ENCODE measurements around the gene C1QTNF6. TPM values are rescaled to one million over a fixed set of nuclear protein-coding genes. Genes with fewer than 3 reads are reported as not detected.

The C1QTNF6 gene
- total RNA-seq, 1 donor from 2014 or later = 58.3 TPM

- H3K4me1 Mint-ChIP-seq = peaks cover 67% of the 10 kb centered on the region
- no peak overlapping the region for H3K4me3 Mint-ChIP-seq
- H3K27ac Mint-ChIP-seq = no peak overlapping the region
- DNase-seq (ENCODE audit: low spot score in 2 of 2, unreplicated experiment in 2 of 2) = no peak
- no peak for TF ChIP-seq CTCF (IDR thresholded peaks at IDR 0.05; ENCODE audit: unreplicated experiment)
- no peaks in the 10 kb centered on the region for H3K27me3 Mint-ChIP-seq (ENCODE audit: low read depth)
- H3K9me3 Mint-ChIP-seq = peaks cover 18% of the 10 kb centered on the region
- H3K36me3 Mint-ChIP-seq = peaks cover 13% of the 10 kb centered on the region
These were observed 4.7 kb upstream of the C1QTNF6 start for GRCh38 chr22:37192741-37193140.

- TF ChIP-seq CTCF (IDR thresholded peaks at IDR 0.05; ENCODE audit: unreplicated experiment) = no peak
- peaks cover 67% of the 10 kb centered on the region for H3K4me1 Mint-ChIP-seq
- DNase-seq (ENCODE audit: low spot score in 2 of 2, unreplicated experiment in 2 of 2) = no peak
- no peak overlapping the region for H3K27ac Mint-ChIP-seq
- H3K4me3 Mint-ChIP-seq = no peak overlapping the region
- peaks cover 18% of the 10 kb centered on the region for H3K9me3 Mint-ChIP-seq
- H3K27me3 Mint-ChIP-seq (ENCODE audit: low read depth) = no peaks in the 10 kb centered on the region
- peaks cover 13% of the 10 kb centered on the region for H3K36me3 Mint-ChIP-seq
These were observed 4.2 kb upstream of the C1QTNF6 start for GRCh38 chr22:37192204-37192603.

DNA sequence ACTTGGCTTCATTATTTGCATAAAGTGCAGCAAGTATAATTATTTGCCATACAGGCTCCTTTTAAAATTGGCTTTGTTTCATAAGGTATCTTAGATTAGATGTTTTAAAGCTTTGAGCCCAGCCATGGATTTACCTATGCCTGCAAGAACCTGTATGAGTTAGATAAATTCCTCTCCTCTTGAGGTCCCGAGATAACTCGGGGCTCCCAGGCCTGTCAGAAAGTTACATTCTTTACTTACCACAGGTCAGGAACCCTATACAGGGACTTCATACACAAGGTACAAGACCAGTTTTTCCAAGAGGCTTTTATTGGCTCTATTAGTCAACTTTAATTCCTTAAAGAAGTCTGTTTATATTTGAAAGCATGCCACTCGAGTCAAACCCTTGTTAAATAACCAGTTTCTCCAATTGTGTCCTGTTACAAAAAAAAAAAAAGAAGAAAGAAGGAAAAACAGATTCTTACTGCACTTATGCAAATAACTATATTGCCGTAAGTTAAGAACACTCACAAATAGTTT is 2.3 kb upstream of the C1QTNF6 start:
- H3K36me3 Mint-ChIP-seq = peaks cover 13% of the 10 kb centered on the region

GRCh38 chr22:37188901-37189466 is 937 bp upstream of the C1QTNF6 start:
- Mint-ChIP-seq H3K27me3 (ENCODE audit: low read depth) (no peaks in the 10 kb centered on the region), H3K4me1 (peaks cover 51% of the 10 kb centered on the region), H3K4me3 (peak overlapping the region; percentile 78), H3K9me3 (peaks cover 18% of the 10 kb centered on the region), H3K27ac (peak overlapping the region; percentile 89), H3K36me3 (peaks cover 17% of the 10 kb centered on the region)
- no peak for DNase-seq (ENCODE audit: low spot score in 2 of 2, unreplicated experiment in 2 of 2)
- no peak for TF ChIP-seq CTCF (IDR thresholded peaks at IDR 0.05; ENCODE audit: unreplicated experiment)

More for the DNA sequence above, 2.3 kb upstream of the C1QTNF6 start:
- TF ChIP-seq CTCF (IDR thresholded peaks at IDR 0.05; ENCODE audit: unreplicated experiment) = no peak
- Mint-ChIP-seq H3K9me3 (peaks cover 18% of the 10 kb centered on the region), H3K27me3 (ENCODE audit: low read depth) (no peaks in the 10 kb centered on the region), H3K4me1 (peaks cover 60% of the 10 kb centered on the region), H3K27ac (peak overlapping the region; percentile 16), H3K4me3 (no peak overlapping the region)
- DNase-seq (ENCODE audit: low spot score in 2 of 2, unreplicated experiment in 2 of 2) = no peak

DNA sequence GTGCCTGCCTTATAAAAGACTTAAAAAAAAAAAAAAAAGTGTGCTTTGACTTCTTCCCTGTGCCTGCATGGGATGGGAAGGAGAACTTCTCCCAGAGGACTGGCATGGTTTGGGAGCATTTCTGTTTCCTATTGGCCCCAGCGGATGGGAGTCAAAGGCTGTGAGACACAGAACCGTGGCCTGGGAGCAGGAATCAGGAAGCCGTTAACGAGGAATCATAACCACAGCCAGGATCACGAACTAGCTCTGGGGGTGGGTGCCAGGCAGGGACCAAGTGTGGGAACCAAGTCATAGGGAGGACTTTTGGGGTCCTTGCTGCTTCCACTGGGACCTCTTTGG is 526 bp downstream of the C1QTNF6 start:
- peak overlapping the region; percentile 78 for H3K4me3 Mint-ChIP-seq
- no peaks in the 10 kb centered on the region for H3K27me3 Mint-ChIP-seq (ENCODE audit: low read depth)
- peaks cover 13% of the 10 kb centered on the region for H3K36me3 Mint-ChIP-seq
- H3K9me3 Mint-ChIP-seq = peaks cover 11% of the 10 kb centered on the region
- no peak for TF ChIP-seq CTCF (IDR thresholded peaks at IDR 0.05; ENCODE audit: unreplicated experiment)
- peaks cover 47% of the 10 kb centered on the region for H3K4me1 Mint-ChIP-seq
- DNase-seq (ENCODE audit: low spot score in 2 of 2, unreplicated experiment in 2 of 2) = no peak
- peak overlapping the region; percentile 89 for H3K27ac Mint-ChIP-seq

Data from mesothelial cell of epicardium (in vitro differentiated cells).